GF-D8 (cell line): ENCODE measurements around the gene PLPPR3.

Experiments
- DNase-seq: peaks from one replicate; lab custom pipeline; 2025; lab: John Stamatoyannopoulos, UW

The PLPPR3 gene, protein sequence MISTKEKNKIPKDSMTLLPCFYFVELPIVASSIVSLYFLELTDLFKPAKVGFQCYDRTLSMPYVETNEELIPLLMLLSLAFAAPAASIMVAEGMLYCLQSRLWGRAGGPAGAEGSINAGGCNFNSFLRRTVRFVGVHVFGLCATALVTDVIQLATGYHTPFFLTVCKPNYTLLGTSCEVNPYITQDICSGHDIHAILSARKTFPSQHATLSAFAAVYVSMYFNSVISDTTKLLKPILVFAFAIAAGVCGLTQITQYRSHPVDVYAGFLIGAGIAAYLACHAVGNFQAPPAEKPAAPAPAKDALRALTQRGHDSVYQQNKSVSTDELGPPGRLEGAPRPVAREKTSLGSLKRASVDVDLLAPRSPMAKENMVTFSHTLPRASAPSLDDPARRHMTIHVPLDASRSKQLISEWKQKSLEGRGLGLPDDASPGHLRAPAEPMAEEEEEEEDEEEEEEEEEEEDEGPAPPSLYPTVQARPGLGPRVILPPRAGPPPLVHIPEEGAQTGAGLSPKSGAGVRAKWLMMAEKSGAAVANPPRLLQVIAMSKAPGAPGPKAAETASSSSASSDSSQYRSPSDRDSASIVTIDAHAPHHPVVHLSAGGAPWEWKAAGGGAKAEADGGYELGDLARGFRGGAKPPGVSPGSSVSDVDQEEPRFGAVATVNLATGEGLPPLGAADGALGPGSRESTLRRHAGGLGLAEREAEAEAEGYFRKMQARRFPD

DNA sequence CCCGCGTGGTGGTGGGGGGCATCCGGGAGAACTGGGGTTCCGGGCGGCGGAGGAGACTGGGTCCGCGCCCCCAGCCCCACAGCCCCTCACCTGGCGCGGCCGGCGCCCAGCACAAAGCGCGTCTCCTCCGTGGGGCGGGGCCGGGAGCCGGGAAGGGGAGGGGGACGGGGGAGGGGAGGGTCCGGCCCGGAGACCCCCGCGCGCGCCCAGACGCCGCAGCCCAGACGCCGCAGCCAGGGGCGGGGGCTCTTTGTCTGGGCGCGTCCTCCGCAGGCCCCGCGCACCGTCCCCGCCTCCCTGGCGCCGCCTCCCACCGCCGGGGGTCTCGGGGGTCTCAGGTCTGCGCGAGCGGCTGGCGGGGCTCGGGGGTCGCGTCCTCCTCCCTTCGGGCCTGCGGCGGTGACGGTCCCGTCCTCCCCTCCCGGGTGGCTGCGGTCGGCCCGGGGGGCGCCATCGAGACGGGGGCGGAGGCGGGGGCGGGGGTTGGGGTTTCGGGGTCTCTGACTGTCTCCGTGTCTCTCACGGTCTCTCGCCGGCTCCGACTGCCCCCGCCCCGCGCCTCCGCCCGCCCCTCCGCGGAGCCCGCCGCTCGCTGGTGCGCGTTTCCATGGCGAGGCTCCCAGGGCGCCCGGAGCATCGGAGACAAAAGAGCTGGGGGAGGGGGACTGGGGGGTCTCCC is at the start of gene PLPPR3:
TSS of gene PLPPR3 (minus strand) at position 131 of the 679 bp plus-strand sequence. CDS start 396 bp downstream, outside the sequence.
- peak; percentile 35 for DNase-seq

DNA sequence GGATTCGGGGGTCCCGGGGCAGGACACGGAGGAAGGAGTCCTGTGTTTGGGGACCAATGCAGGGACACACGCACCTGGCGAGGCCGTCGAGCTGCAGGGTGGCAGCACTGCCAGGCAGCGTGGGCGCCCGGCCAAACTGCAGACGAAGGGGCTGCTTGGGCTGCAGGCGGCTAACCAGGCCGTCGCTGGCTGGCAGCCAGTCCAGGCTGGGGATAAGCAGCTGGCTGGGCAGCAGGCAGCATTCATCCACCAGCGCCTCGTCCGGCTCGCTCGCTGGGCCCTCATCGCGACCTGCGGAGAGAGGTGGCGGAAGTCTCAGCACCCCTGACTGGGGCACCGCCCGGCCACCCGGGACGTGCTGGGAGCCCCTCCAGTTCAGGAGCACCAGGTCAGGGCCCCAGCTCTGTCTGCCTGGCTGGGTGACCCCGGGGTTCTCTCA is 49.2 kb upstream of the PLPPR3 start:
- no peak for DNase-seq

DNA sequence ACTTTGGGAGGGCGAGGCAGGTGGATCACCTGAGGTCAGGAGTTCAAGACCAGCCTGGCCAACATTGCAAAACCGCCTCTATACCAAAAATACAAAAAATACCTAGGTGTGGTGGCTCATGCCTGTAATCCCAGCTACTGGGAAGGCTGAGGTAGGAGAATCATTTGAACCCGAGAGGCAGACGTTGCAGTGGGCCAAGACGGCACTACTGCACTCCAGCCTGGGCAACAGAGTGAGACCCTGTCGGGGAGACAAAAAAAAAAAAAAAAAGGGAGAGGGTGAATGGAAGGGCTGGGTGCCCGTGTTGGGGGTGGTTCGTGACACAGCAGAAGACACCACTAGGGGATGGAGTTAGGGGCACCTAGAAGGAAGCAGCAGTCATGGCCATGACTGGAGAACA is 48.6 kb upstream of the PLPPR3 start:
- no peak for DNase-seq

DNA sequence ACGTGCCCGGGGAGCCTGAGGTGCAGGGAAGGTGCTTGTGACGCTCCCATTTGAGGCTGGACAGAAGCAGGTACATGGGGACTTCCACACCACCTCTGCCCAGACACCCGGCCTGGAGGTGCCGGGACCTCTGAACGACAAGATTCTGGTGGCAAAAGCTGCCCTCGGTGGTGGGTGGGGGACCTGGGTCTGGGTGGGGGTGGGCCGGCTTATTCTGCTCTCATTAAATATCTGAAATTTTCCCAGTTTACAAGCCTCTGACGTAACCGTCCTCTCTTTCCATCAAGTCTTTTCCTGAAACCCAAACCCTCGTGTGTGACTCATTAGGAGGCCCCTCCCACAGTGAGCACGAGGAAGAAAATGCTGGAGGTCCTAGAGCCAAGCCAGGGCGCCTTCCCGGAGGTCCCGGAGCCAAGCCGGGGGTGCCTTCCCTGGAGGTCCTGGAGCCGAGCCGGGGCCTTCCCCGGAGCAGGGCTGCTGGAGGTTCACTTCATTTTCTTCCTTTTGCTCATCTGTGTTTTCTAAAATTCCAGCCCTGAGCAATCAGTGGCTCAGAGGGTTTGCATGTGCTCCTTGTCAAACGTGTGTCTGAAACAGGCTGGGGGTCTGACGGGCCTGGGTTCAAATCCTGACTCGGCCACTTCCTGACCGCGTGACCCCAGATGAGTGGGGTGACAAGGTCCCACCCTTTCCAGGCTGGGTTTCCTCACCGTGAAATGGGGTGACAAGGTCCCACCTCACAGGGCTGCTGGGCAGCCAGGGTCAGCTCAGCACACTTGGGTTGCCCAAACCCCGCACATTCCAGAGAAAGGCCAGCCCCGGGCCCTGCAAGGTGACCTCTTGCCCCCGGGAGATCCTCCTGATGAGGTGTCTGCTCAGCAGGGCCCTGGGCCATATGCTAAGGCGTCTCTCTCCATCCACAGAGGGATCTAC is 47.8 kb upstream of the PLPPR3 start:
- no peak for DNase-seq

DNA sequence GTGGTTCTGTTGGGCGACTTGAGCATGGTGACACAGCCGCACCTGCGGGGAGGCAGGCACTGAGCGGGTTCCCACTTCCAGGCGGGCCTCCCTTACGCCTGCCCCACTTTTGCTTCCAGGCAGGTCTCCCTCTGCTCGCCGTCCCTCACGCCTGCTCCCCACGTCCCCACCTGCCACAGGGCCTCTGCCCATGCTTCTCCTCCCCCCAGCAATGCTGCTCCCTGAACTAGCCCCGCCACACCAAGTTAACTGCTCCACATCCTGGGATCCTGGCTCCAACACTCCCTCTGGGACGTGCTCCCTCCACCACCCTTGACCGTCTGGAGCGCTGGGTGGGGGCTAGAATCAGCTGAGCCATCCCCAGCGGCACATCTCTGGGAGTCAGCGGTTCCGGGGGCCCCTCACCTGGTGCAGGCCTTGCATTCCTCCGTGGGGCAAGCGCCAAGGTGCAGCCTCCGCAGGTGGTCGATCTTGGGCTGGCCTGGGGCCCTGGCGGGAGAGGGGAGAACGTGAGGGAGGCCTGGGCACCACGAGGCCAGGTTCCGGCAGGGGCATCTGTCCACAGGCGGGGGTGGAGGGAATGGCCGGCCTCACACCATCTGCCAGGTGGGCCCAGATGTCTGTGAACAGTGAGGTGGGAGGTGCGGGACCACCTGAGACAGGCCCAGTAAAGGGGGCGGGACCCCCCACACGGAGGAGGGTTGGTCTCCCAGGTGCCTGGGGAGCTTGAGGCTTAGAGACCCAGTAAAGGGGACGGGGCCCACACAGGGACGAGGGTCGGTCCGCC is 46.9 kb upstream of the PLPPR3 start:
- no peak for DNase-seq

DNA sequence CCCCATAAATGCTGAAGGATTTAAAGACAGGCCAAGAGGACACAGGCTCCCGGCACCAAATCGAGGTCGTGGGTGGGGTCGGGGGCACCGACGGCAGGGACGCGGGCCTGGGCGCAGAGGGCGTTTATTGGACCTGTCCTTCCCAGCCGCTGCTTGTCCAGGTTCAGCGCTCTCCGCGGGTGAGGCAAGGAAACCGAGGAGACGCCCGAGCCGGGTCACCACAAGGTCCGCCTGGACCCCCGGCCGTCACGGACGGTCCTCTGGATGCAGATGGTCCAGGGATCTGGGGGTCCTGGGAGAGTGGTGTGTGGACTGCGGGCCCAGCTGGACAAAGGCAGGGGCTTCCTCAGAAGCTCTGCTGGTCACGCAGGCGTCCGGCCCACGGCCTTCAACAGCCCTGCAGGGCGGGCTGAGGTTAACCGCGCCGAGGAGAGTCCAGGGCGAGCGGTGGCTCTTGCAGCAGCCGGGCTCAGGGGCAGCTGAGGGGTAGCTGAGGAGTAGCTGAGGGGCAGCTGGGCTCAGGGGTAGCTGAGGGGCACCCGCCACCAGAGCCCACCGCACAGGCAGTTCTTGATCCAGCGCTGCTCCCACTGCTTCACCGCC is 46.2 kb upstream of the PLPPR3 start:
- no peak for DNase-seq

DNA sequence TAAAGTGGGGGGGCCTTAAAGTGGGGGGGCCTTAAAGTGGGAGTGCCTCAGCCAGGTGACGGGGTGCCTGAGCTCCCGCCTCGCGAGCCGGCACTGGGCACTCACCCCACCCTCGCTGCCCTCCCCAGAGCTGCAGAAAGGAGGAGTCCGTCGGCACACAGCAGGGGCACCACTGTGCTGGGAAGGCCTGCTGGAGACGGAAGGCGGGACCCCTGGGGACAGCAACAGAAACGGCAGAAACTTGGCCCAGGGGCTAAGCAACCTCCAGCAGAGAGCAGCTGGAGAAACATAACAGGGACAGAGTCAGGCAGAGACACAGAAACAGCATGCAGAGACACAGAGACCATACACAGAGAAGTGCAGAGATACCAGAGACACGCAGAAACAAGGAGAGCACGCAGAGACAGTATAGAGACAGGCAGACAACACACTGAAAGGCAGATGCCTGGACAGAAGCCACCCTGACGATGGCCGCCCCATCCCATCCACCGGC is 45.6 kb upstream of the PLPPR3 start:
- no peak for DNase-seq

DNA sequence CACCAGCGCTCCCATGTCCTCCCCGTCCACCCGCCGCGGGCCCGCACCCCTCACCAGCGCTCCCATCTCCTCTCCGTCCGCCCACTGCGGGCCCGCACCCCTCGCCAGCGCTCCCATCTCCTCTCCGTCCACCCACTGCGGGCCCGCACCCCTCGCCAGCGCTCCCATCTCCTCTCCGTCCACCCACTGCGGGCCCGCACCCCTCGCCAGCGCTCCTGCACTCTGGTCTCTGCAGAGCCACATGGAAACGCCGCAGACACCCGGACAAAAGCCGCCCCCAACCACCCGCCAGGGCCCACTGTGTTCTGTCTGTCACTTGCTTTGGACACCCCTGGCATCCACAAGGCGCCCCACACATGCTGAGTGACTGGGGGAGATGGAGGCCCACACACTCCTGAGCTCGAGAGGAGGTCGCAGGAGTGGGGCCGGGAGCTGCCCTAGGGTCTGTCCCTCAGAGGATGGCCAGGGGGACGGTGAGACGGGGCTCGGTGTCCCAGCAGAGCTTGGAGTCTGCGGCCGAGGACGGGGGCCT is 45.1 kb upstream of the PLPPR3 start:
- DNase-seq = no peak

DNA sequence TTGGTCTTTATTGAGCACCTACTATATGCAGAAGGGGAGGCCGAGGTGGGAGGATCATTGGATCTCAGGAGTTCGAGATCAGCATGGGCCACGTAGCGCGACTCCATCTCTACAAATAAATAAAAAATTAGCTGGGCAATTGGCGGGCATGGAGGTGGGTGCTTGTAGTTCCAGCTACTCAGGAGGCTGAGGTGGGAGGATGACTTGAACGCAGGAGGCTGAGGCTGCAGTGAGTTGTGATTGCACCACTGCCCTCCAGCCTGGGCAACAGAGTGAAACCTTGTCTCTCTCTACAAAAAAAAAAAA is 41.5 kb upstream of the PLPPR3 start:
- no peak for DNase-seq

DNA sequence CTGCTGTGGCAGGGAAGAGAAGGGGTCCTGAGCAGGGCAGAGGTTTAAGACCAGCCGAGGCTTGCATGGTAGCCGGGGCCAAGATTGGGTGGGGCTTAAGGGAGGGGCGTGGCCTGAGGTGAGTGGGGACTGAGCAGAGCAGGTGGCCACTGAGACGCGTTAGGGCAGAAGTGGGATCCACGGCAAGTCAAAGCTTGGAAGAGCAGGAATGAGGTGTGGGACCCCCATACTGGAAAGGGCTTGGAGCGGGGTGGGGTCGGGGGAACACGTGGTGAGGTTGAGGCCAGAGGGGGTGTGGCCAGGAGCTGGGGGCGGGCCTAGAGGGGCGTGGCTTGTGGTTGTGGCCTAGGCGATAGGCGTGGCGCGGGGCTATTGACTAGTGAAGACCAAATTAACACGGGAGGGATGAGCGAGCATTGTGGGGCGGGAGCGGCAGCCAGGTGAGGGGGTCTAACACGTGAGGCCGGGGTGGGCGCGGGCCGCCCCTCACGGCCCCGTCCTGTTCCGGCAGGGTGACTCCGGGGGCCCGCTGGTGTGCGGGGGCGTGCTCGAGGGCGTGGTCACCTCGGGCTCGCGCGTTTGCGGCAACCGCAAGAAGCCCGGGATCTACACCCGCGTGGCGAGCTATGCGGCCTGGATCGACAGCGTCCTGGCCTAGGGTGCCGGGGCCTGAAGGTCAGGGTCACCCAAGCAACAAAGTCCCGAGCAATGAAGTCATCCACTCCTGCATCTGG is 41.0 kb upstream of the PLPPR3 start:
- DNase-seq = no peak

DNA sequence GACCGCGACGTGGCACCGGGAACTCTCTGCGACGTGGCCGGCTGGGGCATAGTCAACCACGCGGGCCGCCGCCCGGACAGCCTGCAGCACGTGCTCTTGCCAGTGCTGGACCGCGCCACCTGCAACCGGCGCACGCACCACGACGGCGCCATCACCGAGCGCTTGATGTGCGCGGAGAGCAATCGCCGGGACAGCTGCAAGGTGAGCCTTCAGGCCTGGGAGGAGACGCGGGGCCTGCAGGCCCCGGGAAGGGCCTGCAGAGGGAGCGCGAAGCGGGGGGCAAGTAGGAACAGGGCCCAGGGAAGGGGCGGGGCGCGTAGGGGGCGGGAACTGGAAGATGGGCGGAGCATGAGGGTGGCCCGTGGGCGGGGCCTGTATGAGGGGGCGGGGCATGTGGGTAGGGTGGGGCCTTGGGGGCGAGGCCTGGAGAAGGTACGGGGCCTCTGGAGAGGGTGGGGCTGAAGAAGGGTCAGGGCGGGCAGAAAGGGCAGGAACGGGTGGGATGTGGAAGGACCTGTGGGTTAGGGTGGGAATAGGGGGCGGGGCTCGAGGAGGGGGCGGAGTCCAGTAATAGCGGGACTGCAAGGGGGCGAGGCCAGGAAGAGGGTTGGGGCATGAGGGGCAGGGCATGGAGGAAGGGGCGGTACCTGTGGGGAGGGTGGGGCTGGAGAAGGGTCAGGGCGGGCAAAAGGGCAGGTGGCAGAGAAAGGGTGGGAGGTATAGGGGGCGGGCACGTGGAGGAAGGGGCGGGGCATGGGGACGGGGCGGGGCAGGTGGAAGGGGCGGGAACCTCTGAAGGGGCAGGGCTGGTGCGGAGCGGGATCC is 40.2 kb upstream of the PLPPR3 start:
- DNase-seq = peak; percentile 74

DNA sequence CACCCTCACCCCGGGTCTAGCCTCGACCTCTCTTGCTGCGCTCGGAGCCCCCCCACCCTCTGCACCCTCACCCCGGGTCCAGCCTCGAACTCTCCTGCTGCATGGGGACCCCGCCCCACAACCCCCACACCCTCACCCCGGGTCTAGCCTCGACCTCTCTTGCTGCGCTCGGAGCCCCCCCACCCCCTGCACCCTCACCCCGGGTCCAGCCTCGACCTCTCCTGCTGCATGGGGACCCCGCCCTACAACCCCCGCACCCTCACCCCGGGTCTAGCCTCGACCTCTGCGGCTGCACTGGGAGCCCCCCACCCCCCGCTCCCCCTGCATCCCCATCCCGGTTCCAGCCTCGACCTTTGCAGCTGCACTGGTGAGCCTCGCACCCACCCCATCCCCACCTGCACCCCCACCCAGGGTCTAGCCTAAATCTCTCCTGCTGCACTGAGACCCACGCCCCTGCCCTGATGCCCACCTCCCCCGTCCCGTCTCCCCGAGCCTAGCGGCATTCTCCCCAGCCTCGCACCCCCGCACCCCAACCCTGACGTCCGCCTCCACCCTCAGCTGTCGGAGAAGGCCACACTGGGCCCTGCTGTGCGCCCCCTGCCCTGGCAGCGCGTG is 39.5 kb upstream of the PLPPR3 start:
- no peak for DNase-seq

DNA sequence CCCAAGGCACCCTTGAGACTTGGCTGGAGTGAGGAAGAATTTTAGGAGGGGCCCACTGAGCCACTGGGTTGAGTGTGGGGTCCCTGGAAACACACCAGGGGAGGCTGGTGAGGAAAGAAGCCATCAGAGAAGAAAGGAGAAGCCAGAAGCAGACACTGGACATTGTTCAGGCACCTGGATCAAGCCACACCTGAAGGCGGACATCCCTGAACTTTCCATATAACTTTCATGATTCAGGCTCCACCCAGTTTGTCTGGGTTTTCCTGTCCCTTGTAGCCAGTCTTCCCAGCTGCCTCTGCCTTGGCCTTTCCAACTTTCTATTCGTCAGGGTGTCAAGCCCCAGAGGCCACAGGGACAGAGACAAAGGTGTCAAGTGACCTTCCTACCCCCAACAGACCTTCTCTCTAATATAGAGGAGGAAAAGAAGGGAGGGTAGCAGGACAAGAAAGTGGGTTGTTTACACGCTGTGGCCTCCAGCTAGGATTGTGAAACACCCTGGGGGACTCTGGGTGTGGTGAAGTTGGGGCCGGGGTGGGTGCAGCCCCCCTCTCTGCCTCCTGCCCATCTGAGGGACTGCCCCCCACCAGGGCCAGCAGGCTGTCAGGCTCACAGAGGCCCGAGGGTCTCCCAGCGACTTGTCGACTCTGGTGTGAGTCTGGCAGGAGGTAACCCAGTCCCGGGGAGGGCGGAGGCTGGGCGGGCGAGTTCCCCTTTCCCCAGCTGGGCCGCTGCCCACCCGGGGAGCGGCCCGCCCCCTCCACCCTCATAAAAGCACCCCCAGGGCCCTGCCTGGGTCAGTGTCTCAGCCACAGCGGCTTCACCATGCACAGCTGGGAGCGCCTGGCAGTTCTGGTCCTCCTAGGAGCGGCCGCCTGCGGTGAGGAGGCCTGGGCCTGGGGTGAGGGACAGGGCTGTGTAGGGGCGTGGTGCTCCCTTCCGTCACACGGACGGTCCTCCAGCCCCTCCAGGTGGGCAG is 37.4 kb upstream of the PLPPR3 start, which contains the start of gene CFD:
TSS of gene CFD (plus strand) at position 797 of the 976 bp plus-strand sequence. CDS start at position 823, 26 bp downstream.
- DNase-seq = peak; percentile 78

DNA sequence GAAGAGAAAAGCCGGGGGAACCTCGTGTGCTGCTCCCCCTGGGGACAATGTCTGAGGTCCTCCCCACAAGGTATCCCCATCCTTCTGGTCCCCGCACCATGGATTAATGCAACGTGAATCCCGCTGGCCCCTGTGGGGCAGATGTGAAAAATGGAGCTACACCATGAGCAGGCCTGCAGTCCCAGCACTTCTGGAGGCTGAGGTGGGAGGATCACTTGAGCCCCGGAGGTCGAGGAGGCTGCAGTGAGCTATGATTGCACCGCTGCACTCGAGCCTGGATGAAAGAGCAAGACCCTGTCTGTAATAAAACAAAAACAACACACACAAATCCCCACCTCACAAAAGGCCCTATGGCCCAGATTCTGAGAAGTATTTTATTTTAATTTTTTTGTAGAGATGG is 36.5 kb upstream of the PLPPR3 start:
- DNase-seq = no peak

DNA sequence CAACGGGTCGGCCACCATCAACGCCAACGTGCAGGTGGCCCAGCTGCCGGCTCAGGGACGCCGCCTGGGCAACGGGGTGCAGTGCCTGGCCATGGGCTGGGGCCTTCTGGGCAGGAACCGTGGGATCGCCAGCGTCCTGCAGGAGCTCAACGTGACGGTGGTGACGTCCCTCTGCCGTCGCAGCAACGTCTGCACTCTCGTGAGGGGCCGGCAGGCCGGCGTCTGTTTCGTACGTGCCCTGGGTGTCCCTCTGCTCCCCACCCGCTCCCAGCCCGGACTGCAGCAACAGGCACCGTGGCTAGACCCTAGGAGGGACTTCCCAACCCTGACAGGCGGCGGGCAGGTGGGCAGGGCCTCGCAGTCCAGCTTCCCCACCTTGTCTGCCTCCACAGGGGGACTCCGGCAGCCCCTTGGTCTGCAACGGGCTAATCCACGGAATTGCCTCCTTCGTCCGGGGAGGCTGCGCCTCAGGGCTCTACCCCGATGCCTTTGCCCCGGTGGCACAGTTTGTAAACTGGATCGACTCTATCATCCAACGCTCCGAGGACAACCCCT is 33.9 kb upstream of the PLPPR3 start:
- no peak for DNase-seq

DNA sequence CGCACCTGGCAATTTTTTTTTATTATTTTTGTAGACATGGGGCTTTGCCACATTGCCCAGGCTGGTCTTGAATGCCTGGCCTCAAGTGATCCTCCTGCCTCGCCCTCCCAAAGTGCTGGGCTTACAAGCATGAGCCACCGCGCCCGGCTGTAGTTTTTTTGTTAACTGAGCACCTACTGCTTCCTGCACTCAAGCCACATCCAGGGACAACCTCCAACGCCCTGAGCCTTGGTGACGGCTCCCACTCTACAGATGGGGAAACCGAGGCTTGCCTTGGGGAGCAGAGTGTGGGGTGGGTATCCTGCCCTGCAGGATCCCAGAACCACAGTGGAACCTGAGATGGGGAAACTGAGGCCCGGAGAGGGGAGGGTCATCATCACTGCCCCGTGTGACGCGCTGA is 33.4 kb upstream of the PLPPR3 start:
- DNase-seq = no peak
